ENCODE results near the gene PARP1.

DNA sequence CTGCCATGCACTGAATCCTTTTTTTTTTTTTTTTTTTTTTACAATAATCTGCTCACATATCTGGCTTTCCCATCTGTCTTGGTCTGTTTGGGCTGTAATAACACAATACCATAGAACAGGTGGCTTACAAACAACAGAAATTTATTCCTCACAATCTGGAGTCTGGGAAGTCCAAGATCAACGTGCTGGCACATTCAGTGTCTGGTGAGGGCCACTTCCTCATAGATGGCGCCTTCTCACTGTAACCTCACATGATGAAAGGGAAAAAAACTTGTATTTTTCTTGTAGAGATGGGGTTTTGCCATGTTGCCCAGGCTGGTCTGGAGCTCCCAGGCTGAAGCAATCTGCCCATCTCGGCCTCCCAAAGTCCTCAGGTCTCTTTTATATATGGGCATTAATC lies 13.0 kb upstream of the PARP1 start:
- TF ChIP-seq, protein P1, sequence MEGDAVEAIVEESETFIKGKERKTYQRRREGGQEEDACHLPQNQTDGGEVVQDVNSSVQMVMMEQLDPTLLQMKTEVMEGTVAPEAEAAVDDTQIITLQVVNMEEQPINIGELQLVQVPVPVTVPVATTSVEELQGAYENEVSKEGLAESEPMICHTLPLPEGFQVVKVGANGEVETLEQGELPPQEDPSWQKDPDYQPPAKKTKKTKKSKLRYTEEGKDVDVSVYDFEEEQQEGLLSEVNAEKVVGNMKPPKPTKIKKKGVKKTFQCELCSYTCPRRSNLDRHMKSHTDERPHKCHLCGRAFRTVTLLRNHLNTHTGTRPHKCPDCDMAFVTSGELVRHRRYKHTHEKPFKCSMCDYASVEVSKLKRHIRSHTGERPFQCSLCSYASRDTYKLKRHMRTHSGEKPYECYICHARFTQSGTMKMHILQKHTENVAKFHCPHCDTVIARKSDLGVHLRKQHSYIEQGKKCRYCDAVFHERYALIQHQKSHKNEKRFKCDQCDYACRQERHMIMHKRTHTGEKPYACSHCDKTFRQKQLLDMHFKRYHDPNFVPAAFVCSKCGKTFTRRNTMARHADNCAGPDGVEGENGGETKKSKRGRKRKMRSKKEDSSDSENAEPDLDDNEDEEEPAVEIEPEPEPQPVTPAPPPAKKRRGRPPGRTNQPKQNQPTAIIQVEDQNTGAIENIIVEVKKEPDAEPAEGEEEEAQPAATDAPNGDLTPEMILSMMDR (IDR thresholded peaks at IDR 0.05; ENCODE audit: low read depth, low read length, missing input control): no peak
- TF ChIP-seq, protein P2, sequence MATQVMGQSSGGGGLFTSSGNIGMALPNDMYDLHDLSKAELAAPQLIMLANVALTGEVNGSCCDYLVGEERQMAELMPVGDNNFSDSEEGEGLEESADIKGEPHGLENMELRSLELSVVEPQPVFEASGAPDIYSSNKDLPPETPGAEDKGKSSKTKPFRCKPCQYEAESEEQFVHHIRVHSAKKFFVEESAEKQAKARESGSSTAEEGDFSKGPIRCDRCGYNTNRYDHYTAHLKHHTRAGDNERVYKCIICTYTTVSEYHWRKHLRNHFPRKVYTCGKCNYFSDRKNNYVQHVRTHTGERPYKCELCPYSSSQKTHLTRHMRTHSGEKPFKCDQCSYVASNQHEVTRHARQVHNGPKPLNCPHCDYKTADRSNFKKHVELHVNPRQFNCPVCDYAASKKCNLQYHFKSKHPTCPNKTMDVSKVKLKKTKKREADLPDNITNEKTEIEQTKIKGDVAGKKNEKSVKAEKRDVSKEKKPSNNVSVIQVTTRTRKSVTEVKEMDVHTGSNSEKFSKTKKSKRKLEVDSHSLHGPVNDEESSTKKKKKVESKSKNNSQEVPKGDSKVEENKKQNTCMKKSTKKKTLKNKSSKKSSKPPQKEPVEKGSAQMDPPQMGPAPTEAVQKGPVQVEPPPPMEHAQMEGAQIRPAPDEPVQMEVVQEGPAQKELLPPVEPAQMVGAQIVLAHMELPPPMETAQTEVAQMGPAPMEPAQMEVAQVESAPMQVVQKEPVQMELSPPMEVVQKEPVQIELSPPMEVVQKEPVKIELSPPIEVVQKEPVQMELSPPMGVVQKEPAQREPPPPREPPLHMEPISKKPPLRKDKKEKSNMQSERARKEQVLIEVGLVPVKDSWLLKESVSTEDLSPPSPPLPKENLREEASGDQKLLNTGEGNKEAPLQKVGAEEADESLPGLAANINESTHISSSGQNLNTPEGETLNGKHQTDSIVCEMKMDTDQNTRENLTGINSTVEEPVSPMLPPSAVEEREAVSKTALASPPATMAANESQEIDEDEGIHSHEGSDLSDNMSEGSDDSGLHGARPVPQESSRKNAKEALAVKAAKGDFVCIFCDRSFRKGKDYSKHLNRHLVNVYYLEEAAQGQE (IDR thresholded peaks at IDR 0.05): no peak

All from liver (tissue), 2 donors.